HCT116 (cell line): ENCODE measurements around the gene ANKLE1.

ENCODE experiments used
- SIN3A ChIP-seq: IDR thresholded peaks from 2 replicates; pipeline ENCODE4 v1.6.1; 2012; ENCODE audit warnings: low read depth
- ZNF274 ChIP-seq: fragments of 200-500 bp; sonication (Bioruptor generic); IDR thresholded peaks from 2 replicates; pipeline ENCODE4 v1.6.1; 2014; ENCODE audit warnings: mild to moderate bottlenecking, low read depth, low read length, inconsistent platforms
- TF ChIP-seq, protein P1 (sequence below), 3 experiments: fragments of 200-600 bp in 1 of 3; sonication (generic) in 1 of 3; IDR thresholded peaks in 2 of 3; conservative IDR thresholded peaks in 1 of 3; 2 replicates each; pipeline ENCODE4 v1.5.1; 2012 to 2017; ENCODE audit warnings: low read depth in 2 of 3, low read length in 2 of 3, antibody characterized with exemption in 1 of 3, borderline replicate concordance in 1 of 3, control low read depth in 1 of 3, mild to moderate bottlenecking in 1 of 3, mixed read lengths in 1 of 3, mixed run types in 1 of 3, moderate library complexity in 1 of 3; ENCODE audit not compliant: insufficient read depth in 1 of 3
- TF ChIP-seq, protein P2 (sequence below): IDR thresholded peaks from 2 replicates; pipeline ENCODE4 v1.6.1; 2012

DNA sequence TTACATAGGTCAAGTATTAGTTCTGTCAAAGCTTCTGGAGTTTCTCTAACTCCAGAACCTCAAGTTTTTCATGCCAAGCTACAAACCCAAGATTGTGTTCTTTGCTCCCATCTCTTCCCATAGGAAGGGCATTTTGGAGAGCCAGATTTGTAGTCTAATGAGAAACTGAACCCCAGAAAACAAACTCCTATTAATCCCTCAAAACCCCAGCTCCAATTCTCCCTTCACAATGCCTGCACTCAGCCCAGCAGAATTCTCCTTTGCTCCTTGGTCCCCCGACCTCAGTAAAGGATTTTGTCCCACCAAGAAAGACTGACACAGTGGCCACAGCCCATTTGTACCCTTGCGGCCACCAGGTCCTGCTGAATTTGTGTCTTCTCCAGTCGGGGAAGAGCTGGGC lies 25.6 kb upstream of the ANKLE1 start:
- TF ChIP-seq SIN3A = no peak
- TF ChIP-seq, protein P1, sequence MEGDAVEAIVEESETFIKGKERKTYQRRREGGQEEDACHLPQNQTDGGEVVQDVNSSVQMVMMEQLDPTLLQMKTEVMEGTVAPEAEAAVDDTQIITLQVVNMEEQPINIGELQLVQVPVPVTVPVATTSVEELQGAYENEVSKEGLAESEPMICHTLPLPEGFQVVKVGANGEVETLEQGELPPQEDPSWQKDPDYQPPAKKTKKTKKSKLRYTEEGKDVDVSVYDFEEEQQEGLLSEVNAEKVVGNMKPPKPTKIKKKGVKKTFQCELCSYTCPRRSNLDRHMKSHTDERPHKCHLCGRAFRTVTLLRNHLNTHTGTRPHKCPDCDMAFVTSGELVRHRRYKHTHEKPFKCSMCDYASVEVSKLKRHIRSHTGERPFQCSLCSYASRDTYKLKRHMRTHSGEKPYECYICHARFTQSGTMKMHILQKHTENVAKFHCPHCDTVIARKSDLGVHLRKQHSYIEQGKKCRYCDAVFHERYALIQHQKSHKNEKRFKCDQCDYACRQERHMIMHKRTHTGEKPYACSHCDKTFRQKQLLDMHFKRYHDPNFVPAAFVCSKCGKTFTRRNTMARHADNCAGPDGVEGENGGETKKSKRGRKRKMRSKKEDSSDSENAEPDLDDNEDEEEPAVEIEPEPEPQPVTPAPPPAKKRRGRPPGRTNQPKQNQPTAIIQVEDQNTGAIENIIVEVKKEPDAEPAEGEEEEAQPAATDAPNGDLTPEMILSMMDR (IDR thresholded peaks at IDR 0.05 in 2 of 3, conservative IDR thresholded peaks at IDR 0.05 in 1 of 3; ENCODE audit: borderline replicate concordance in 1 of 3, insufficient read depth in 1 of 3, low read depth in 2 of 3, low read length in 2 of 3) = no peak
- TF ChIP-seq ZNF274 = no peak
- TF ChIP-seq, protein P2, sequence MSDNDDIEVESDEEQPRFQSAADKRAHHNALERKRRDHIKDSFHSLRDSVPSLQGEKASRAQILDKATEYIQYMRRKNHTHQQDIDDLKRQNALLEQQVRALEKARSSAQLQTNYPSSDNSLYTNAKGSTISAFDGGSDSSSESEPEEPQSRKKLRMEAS = no peak
